ENCODE measurements around the gene ATRIP. TPM values are rescaled to one million over a fixed set of nuclear protein-coding genes. Genes with fewer than 3 reads are reported as not detected.
A peak's percentile ranks its signal among the peaks of the same experiment; 100 is the strongest.

ATRIP gene
- total and polyA plus RNA-seq, 4 donors: 1.7 to 4.6 (median 2.9) TPM

DNA sequence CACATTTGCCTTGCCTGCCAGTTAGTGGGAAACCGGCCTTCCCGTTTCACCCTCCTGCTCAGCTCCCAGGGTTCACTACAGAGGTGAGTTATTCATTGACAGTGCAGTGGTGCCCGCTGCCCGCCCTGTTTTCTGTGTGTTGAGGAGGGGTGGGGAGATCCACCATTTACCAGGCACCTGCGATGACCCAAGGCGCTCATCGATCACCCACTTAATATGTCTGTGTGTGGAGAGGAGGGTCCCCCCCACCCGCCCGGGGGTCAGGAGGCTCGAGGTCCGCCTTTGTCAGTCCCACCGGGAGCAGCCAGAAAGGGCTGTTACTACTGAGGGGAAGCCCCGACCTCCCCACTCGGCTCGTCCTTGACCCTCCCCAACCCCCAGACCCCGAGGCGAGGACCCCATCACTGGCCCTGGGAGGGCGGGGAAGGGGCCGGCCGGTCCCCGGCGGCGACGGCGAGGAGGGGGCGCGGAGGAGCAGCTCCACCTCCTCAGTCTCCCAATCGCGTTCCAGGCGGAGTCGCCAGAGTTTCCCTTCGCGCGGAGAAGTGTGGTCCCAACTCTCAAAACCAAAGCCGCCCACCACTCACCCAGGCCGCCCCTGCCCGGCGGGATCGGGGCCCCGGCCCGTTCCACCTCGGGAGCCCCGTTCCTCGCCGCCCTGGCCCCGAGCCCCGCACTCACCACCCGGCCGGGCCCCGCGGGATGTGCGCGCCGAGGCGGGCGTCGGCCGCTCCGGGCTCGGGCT, 17.8 kb upstream of the ATRIP start:
- TF ChIP-seq, protein P1, sequence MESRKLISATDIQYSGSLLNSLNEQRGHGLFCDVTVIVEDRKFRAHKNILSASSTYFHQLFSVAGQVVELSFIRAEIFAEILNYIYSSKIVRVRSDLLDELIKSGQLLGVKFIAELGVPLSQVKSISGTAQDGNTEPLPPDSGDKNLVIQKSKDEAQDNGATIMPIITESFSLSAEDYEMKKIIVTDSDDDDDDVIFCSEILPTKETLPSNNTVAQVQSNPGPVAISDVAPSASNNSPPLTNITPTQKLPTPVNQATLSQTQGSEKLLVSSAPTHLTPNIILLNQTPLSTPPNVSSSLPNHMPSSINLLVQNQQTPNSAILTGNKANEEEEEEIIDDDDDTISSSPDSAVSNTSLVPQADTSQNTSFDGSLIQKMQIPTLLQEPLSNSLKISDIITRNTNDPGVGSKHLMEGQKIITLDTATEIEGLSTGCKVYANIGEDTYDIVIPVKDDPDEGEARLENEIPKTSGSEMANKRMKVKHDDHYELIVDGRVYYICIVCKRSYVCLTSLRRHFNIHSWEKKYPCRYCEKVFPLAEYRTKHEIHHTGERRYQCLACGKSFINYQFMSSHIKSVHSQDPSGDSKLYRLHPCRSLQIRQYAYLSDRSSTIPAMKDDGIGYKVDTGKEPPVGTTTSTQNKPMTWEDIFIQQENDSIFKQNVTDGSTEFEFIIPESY (IDR thresholded peaks at IDR 0.05): no peak
- no peak for TF ChIP-seq RAD21 (IDR thresholded peaks at IDR 0.05)
- no peak for TF ChIP-seq EGR1 (IDR thresholded peaks at IDR 0.05; ENCODE audit: low read depth in 2 of 2)
- no peak for TF ChIP-seq FOXA1 (IDR thresholded peaks at IDR 0.05)
- TF ChIP-seq, protein P2, sequence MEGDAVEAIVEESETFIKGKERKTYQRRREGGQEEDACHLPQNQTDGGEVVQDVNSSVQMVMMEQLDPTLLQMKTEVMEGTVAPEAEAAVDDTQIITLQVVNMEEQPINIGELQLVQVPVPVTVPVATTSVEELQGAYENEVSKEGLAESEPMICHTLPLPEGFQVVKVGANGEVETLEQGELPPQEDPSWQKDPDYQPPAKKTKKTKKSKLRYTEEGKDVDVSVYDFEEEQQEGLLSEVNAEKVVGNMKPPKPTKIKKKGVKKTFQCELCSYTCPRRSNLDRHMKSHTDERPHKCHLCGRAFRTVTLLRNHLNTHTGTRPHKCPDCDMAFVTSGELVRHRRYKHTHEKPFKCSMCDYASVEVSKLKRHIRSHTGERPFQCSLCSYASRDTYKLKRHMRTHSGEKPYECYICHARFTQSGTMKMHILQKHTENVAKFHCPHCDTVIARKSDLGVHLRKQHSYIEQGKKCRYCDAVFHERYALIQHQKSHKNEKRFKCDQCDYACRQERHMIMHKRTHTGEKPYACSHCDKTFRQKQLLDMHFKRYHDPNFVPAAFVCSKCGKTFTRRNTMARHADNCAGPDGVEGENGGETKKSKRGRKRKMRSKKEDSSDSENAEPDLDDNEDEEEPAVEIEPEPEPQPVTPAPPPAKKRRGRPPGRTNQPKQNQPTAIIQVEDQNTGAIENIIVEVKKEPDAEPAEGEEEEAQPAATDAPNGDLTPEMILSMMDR (IDR thresholded peaks at IDR 0.05; ENCODE audit: low read depth, low read length, missing input control): no peak
- peak; percentile 71 for TF ChIP-seq SP1 (IDR thresholded peaks at IDR 0.05)
- TF ChIP-seq, protein P3, sequence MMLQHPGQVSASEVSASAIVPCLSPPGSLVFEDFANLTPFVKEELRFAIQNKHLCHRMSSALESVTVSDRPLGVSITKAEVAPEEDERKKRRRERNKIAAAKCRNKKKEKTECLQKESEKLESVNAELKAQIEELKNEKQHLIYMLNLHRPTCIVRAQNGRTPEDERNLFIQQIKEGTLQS (IDR thresholded peaks at IDR 0.05): no peak
- TF ChIP-seq FOXA2 (IDR thresholded peaks at IDR 0.05): no peak
- TF ChIP-seq TAF1 (conservative IDR thresholded peaks at IDR 0.05): no peak
- peak in 1 of 2 donors; percentile 8 for TF ChIP-seq JUND (IDR thresholded peaks at IDR 0.05)
- TF ChIP-seq HNF4A (conservative IDR thresholded peaks at IDR 0.05): peak; percentile 40 to 53
- TF ChIP-seq NR2F2 (IDR thresholded peaks at IDR 0.05): no peak
- no peak for TF ChIP-seq HNF4G (IDR thresholded peaks at IDR 0.05)
- TF ChIP-seq, protein P4, sequence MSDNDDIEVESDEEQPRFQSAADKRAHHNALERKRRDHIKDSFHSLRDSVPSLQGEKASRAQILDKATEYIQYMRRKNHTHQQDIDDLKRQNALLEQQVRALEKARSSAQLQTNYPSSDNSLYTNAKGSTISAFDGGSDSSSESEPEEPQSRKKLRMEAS (IDR thresholded peaks at IDR 0.05): no peak
- TF ChIP-seq RXRA (IDR thresholded peaks at IDR 0.05): peak; percentile 70 to 75
- TF ChIP-seq GABPA (IDR thresholded peaks at IDR 0.05 in 1 of 2, conservative IDR thresholded peaks at IDR 0.05 in 1 of 2): peak in 1 of 2 donors; percentile 50
- TF ChIP-seq, protein P5, sequence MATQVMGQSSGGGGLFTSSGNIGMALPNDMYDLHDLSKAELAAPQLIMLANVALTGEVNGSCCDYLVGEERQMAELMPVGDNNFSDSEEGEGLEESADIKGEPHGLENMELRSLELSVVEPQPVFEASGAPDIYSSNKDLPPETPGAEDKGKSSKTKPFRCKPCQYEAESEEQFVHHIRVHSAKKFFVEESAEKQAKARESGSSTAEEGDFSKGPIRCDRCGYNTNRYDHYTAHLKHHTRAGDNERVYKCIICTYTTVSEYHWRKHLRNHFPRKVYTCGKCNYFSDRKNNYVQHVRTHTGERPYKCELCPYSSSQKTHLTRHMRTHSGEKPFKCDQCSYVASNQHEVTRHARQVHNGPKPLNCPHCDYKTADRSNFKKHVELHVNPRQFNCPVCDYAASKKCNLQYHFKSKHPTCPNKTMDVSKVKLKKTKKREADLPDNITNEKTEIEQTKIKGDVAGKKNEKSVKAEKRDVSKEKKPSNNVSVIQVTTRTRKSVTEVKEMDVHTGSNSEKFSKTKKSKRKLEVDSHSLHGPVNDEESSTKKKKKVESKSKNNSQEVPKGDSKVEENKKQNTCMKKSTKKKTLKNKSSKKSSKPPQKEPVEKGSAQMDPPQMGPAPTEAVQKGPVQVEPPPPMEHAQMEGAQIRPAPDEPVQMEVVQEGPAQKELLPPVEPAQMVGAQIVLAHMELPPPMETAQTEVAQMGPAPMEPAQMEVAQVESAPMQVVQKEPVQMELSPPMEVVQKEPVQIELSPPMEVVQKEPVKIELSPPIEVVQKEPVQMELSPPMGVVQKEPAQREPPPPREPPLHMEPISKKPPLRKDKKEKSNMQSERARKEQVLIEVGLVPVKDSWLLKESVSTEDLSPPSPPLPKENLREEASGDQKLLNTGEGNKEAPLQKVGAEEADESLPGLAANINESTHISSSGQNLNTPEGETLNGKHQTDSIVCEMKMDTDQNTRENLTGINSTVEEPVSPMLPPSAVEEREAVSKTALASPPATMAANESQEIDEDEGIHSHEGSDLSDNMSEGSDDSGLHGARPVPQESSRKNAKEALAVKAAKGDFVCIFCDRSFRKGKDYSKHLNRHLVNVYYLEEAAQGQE (IDR thresholded peaks at IDR 0.05): peak; percentile 54
- TF ChIP-seq YY1 (IDR thresholded peaks at IDR 0.05): peak; percentile 82
- Histone ChIP-seq H3K36me3 (ENCODE audit: control insufficient read depth in 4 of 4, insufficient read depth in 3 of 4, low read depth in 1 of 4, low read length in 3 of 4) (peaks cover 0 to 6% (median 0%) of the 10 kb centered on the region in 4 donors), H3K9ac (ENCODE audit: low read depth in 1 of 2, low read length in 2 of 2) (peak overlapping the region; percentile 19 to 72), H3K4me1 (ENCODE audit: control insufficient read depth in 4 of 4, insufficient read depth in 4 of 4, low read length in 3 of 4) (peaks cover 34 to 70% (median 55%) of the 10 kb centered on the region in 4 donors), H3K9me3 (ENCODE audit: control insufficient read depth in 4 of 4, low read length in 3 of 4) (no peaks in the 10 kb centered on the region), H3K27me3 (ENCODE audit: control insufficient read depth in 4 of 4, insufficient read depth in 4 of 4, low read length in 3 of 4) (no peaks in the 10 kb centered on the region), H3K4me3 (ENCODE audit: low read depth in 1 of 3, low read length in 3 of 3) (peak overlapping the region; percentile 52 to 81 (median 80)), H3K27ac (ENCODE audit: low read depth in 1 of 2, low read length in 2 of 2) (peak overlapping the region; percentile 89 to 91)
- DNase-seq (ENCODE audit: low spot score): peak; percentile 65
- WGBS: 2% methylated on average over 60 of the region's 60 CpGs

Measured in liver (tissue), 9 donors.